AG04449 (cell line): Measurements from ENCODE around the gene MECP2.

Experiments
- CTCF ChIA-PET: fragments of 350-600 bp; formaldehyde crosslinking; extraction: SDS; loops from one replicate; lab custom pipeline; 2021; ENCODE audit warnings: antibody characterized with exemption; lab: Yijun Ruan, JAX
- POLR2A ChIA-PET: fragments of 400-600, 350-600 bp; formaldehyde crosslinking; extraction: SDS; loops from one replicate; lab custom pipeline; 2020; ENCODE audit warnings: antibody characterized with exemption, inconsistent platforms; lab: Yijun Ruan, JAX
- DNase-seq: peaks from one replicate; pipeline ENCODE4 v3.0.0-alpha.2; 2010; ENCODE audit warnings: low read depth, low spot score
- H3K4me3 ChIP-seq: 2 replicates; pipeline ENCODE4 v1.5.1; 2011; ENCODE audit warnings: low read depth, mild to moderate bottlenecking, control low read depth, low read length
- TF ChIP-seq, protein P1 (sequence below): IDR thresholded peaks from one replicate; pipeline ENCODE4 v1.5.1; 2011; ENCODE audit warnings: mild to moderate bottlenecking, moderate library complexity, low read length, control low read depth, inconsistent platforms; ENCODE audit not compliant: insufficient read depth; ENCODE audit errors: missing control alignments

MECP2 gene

DNA sequence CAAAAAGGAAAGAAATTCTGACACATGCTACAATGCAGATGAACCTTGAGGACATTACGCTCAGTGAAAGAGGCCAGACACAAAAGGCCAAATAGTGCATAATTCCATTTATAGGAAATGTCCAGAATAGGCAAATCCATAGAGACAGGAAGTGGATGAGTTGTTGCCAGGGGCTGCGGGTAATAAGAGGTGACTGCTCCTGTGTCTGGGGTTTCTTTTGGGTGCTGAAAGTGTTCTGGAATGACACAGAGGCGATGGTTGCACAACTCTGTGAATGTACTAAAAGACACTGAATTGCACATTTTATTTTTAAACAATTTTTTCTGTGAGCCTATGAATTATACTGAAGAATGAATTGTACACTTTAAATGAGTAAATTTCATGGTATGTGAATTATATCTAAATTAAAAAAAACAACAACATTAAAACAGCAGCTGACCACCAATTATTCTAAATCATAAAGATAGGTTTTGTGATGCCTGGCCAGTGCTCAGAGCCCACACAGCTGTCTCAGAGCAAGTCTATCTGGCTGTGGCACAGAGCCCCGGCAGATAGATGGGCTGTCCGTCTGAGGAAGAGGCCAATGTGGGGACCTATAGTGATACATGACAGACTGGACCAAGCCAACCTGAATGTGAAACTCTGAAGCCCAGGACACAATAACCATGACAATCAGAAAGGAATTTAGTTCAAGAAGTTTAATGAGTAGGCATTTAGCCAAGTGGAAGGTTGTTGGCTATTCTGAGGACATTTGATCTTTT lies 54.3 kb downstream of the MECP2 start:
- CTCF ChIA-PET = no interaction called here
- H3K4me3 ChIP-seq = no peak overlapping the region
- TF ChIP-seq, protein P1, sequence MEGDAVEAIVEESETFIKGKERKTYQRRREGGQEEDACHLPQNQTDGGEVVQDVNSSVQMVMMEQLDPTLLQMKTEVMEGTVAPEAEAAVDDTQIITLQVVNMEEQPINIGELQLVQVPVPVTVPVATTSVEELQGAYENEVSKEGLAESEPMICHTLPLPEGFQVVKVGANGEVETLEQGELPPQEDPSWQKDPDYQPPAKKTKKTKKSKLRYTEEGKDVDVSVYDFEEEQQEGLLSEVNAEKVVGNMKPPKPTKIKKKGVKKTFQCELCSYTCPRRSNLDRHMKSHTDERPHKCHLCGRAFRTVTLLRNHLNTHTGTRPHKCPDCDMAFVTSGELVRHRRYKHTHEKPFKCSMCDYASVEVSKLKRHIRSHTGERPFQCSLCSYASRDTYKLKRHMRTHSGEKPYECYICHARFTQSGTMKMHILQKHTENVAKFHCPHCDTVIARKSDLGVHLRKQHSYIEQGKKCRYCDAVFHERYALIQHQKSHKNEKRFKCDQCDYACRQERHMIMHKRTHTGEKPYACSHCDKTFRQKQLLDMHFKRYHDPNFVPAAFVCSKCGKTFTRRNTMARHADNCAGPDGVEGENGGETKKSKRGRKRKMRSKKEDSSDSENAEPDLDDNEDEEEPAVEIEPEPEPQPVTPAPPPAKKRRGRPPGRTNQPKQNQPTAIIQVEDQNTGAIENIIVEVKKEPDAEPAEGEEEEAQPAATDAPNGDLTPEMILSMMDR = no peak
- POLR2A ChIA-PET = no interaction called here
- DNase-seq = peak; percentile 19

DNA sequence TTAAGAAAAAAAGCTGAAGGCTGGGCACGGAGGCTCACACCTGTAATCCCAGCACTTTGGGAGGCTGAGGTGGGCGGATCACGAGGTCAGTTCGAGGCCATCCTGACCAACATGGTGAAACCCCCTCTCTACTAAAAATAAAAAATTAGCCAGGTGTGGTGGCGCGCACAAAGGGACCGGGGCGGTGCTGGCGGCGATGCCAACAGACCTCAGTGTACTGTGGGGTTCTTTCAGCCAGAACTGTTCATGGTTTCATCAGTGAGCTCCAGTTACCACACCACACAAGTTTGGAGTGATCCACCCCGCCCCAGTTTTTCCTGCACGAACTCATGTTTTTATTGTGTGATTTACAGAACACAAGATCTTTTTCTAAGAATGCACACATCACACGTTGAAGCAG lies 56.7 kb downstream of the MECP2 start:
- POLR2A ChIA-PET = interaction anchor here (1.6 kb wide), 1 partner anchor 21 kb away, joined by 6 read pairs; the partner anchor contains the start of gene IRAK1
- CTCF ChIA-PET = interaction anchor here (0.8 to 4.0 kb wide), 3 partner anchors 9 to 27 kb away, joined by 3 to 19 read pairs (median 19); no protein-coding TSS in a partner anchor
- TF ChIP-seq, protein P1 = no peak
- no peak overlapping the region for H3K4me3 ChIP-seq
- DNase-seq = no peak

DNA sequence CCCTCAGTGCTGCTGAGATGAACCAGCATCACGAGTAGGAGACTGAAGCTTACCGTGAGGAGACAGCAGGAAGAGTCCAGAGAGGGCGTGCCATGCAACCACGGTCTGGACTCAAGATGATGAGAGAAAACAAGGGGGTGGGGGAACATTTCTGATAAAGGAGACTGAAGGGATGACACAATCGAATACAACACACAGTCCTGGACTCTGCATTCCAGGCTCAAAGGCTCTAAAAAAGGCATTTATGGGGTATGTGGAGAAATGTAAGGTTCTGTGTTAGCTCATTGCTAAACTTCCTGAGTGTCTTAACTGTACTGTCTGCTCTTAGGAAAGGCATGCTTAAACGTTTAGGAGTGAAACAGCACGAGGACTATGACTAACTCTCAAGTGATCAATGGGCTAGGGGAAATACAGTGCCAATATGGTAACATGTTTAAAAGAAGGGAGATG lies 57.2 kb downstream of the MECP2 start:
- H3K4me3 ChIP-seq = no peak overlapping the region
- DNase-seq = peak; percentile 69
- ChIA-PET POLR2A (interaction anchor here (1.0 to 1.6 kb wide), 2 partner anchors 8 to 20 kb away, joined by 3 to 6 read pairs; partner anchors contain the start of gene IRAK1), CTCF (interaction anchor here (0.8 to 4.0 kb wide), 4 partner anchors 9 to 26 kb away, joined by 3 to 19 read pairs (median 12); no protein-coding TSS in a partner anchor)
- TF ChIP-seq, protein P1 = no peak

DNA sequence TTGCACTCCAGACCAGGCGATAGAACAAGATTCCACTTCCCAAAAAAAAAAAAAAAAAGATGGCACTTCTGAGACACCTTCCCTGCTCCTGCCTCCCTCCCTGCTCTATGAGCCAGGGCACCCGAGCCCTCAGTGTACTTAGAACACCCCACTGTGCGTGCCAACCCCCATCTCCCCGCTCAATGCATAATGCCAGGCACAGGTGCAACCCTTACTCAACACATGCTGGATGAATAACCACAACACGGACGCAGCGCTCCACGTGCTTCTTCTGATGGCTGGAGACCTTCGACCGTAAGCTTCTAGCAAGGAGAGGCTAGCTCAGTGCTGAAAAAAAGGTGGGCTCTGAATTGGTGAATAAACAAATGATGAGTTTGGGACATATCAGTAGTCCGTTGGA lies 57.9 kb downstream of the MECP2 start:
- TF ChIP-seq, protein P1 = no peak
- ChIA-PET POLR2A (interaction anchor here (1.0 to 1.6 kb wide), 2 partner anchors 9 to 20 kb away, joined by 3 to 6 read pairs; partner anchors contain the start of gene IRAK1), CTCF (interaction anchor here (1.5 to 4.0 kb wide), 2 partner anchors 10 to 26 kb away, joined by 4 to 19 read pairs; no protein-coding TSS in a partner anchor)
- no peak overlapping the region for H3K4me3 ChIP-seq
- no peak for DNase-seq

DNA sequence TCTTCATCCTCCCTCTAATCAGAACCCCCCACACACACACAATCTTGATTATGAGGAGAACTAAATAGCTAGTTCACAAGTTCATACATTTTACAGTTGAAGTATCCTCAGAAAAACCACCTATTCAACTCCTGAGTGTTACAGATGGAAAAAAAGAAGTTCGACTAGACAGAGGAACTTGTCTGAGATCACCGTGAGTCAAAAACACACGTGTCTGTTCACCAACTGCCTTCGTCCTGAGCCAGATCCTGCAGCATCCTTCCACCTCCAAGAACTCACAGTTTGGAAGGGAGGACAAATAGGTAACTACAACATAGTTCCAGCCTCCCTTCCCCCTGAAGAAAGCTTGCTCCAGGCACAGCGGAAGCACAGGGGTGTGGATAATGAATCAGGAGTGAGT lies 58.9 kb downstream of the MECP2 start:
- CTCF ChIA-PET = interaction anchor here (1.5 to 4.0 kb wide), 2 partner anchors 12 to 25 kb away, joined by 3 to 19 read pairs; no protein-coding TSS in a partner anchor
- no peak overlapping the region for H3K4me3 ChIP-seq
- POLR2A ChIA-PET = no interaction called here
- no peak for DNase-seq
- TF ChIP-seq, protein P1 = no peak

DNA sequence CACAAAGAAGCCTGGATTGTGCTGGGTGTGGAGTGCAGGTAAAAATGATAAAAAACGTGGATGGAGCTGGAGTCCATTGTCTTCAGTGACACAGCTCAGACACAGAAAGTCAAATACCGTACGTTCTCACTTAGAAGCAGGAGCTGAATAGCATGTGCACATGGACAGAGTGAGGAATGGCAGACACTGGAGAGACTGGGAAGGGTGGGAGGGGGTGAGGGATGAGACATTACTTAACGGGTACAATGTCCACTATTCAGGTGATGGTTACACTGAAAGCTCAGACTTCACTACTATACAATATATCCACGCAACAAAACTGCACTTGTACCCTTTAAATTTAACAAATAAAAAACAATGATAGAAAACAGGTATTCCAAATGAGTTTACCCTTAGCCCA lies 59.8 kb downstream of the MECP2 start:
- TF ChIP-seq, protein P1 = no peak
- CTCF ChIA-PET = interaction anchor here (1.0 to 1.5 kb wide), 2 partner anchors 13 to 18 kb away, joined by 3 read pairs; no protein-coding TSS in a partner anchor
- POLR2A ChIA-PET = no interaction called here
- no peak overlapping the region for H3K4me3 ChIP-seq
- DNase-seq = no peak
